SK-N-SH (cell line): ENCODE data around the gene SLC8A1.

Source experiments
- REST ChIP-seq: IDR thresholded peaks from 2 replicates; pipeline ENCODE4 v1.6.1; 2012; ENCODE audit warnings: mild to moderate bottlenecking, low read depth, low read length, moderate library complexity
- SIN3A ChIP-seq: IDR thresholded peaks from 2 replicates; pipeline ENCODE4 v1.6.1; 2012; ENCODE audit warnings: low read depth, mild to moderate bottlenecking, low read length, moderate library complexity, borderline replicate concordance

DNA sequence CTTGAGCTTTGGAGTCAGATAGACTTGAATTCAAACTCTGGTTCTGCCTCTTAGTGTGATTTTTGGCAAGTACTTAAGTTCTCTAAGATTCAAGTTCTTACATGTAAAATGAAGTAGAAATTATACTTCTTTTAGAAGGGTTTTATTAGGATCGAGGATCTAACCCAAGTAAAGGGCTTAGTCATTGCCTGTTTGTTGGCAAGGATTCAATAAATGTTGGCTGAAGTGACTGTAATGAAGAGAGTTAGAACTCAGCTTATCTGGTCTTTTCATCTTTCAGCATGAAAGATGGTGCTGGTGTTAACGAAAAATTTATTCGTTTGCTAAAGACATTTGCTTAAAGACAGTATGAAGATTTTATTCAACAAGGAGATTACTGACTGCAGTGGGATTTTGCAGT lies 356.9 kb downstream of the SLC8A1 start:
- TF ChIP-seq SIN3A (no peak), REST (no peak)
